Activated T-helper 1 cell treated with anti-CD3 and anti-CD28 coated beads, Interleukin-12 subunit alpha, Interleukin-12 subunit beta, Interleukin-2, Interleukin-4 antibody, amounts not matched to agents 30 ng/mL and 10 ng/mL and 1 ng/mL, durations not matched to agents 14 hours and 24 hours and 36 hours (primary cell): ENCODE measurements around the gene LCN15. TPM values are rescaled to one million over a fixed set of nuclear protein-coding genes. Genes with fewer than 3 reads are reported as not detected.
"Not testable (repeated sequence)": the region's sequence is repeated elsewhere in the genome, so short reads cannot be mapped to it uniquely, and the experiment has no call there.

Source experiments
- DNase-seq: peaks from one replicate; pipeline ENCODE4 v3.0.0; 2021; ENCODE audit warnings: low spot score
- H3K27ac Mint-ChIP-seq: one replicate; pipeline ENCODE4 v1.8.0; 2021; ENCODE audit warnings: mild to moderate bottlenecking, mixed read lengths
- H3K27me3 Mint-ChIP-seq: one replicate; pipeline ENCODE4 v1.8.0; 2022; ENCODE audit warnings: mild to moderate bottlenecking, moderate library complexity, mixed read lengths; ENCODE audit not compliant: insufficient read depth
- H3K36me3 Mint-ChIP-seq: one replicate; pipeline ENCODE4 v1.8.0; 2021; ENCODE audit warnings: low read depth, mixed read lengths
- H3K4me1 Mint-ChIP-seq: one replicate; pipeline ENCODE4 v1.8.0; 2021; ENCODE audit warnings: low read depth, mixed read lengths
- H3K4me3 Mint-ChIP-seq: one replicate; pipeline ENCODE4 v1.8.0; 2021; ENCODE audit warnings: mild to moderate bottlenecking, moderate library complexity, mixed read lengths
- H3K9me3 Mint-ChIP-seq: one replicate; pipeline ENCODE4 v1.8.0; 2021; ENCODE audit warnings: mixed read lengths
- intact Hi-C: fragments of 100-400 bp; cut with micrococcal nuclease; formaldehyde crosslinking; loops from one replicate; pipeline ENCODE4 v1.15.1; 2024
- total RNA-seq: library from RNA; stranded (reverse); gene quantifications from 2 replicates; pipeline ENCODE4 v1.2.3, GENCODE V29; 2022

Gene LCN15
- total RNA-seq, 1 donor from 2014 or later, result not detected

DNA sequence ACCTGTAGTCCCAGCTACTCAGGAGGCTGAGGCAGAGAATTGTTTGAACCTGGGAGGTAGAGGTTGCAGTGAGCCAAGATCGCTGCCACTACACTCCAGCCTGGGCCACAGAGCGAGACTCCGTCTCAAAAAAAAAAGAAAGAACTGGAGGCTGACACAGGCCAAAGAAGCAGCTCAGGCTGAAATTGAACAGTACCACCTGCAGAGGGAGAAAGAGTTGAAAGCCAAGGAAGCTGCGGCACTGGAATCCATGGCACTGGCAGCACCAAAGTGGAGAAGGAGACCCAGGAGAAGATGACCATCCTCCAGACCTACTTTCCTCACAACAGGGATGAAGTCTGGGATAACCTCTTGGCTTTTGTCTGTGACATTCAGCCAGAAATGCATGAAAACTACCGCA, 15.5 kb upstream of the LCN15 start:
- Mint-ChIP-seq H3K27ac (no peak overlapping the region), H3K9me3 (no peaks in the 10 kb centered on the region), H3K4me1 (no peaks in the 10 kb centered on the region), H3K36me3 (no peaks in the 10 kb centered on the region), H3K27me3 (peaks cover 28% of the 10 kb centered on the region), H3K4me3 (no peak overlapping the region)
- intact Hi-C loops, result no loop called here
- no peak for DNase-seq

DNA sequence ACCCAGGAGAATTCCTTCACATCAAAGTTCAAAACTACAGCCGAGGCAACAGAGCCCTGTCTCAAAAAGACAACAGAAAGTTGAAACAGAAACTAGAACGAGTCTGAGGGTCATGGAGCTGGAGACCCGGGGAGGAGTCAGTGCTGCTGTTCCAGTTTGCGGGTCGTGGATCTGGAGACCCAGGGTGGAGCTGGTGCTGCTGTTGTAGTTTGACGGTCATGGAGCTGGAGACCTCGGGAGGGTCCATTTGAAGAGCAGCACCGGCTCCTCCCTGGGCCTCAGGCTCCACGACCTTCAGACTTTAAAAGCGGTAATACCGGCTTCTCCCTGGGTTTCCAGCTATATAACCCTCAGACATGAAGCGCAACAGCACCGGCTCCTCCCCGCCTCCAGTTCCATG, 13.0 kb upstream of the LCN15 start:
- Mint-ChIP-seq H3K4me1 (peaks cover 5% of the 10 kb centered on the region), H3K4me3 (no peak overlapping the region), H3K27me3 (peaks cover 29% of the 10 kb centered on the region), H3K9me3 (peaks cover 10% of the 10 kb centered on the region), H3K36me3 (no peaks in the 10 kb centered on the region), H3K27ac (no peak overlapping the region)
- intact Hi-C loops, result no loop called here
- DNase-seq, result no peak

DNA sequence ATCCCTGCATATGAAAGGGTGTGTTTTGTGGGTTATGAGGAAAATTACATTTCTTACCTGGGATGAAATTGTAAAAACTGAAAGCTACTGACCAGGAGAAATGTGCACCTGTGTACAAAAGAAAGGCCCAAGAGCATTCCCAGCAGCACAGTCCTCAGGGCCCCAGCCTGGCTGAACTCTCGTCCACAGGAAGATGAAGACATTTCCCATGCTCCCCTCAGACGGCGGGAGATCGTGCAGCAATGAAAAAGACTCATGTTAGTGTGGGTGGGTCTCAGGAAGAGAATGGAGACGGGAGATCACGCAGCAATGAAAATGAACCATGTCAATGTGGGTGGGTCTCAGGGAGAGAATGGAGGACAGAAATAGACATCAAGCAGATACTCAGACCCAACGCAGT, 12.6 kb upstream of the LCN15 start:
- no peak for DNase-seq
- Mint-ChIP-seq H3K9me3 (peaks cover 10% of the 10 kb centered on the region), H3K27ac (no peak overlapping the region), H3K4me3 (no peak overlapping the region), H3K4me1 (peaks cover 5% of the 10 kb centered on the region), H3K36me3 (no peaks in the 10 kb centered on the region), H3K27me3 (peaks cover 27% of the 10 kb centered on the region)
- intact Hi-C loops, result no loop called here

- intact Hi-C loops, result no loop called here
- no peaks in the 10 kb centered on the region for H3K36me3 Mint-ChIP-seq
- peaks cover 10% of the 10 kb centered on the region for H3K9me3 Mint-ChIP-seq
- peaks cover 16% of the 10 kb centered on the region for H3K27me3 Mint-ChIP-seq
- H3K4me1 Mint-ChIP-seq, result peaks cover 5% of the 10 kb centered on the region
- no peak overlapping the region for H3K27ac Mint-ChIP-seq
- DNase-seq, result no peak
- no peak overlapping the region for H3K4me3 Mint-ChIP-seq
Observed at GRCh38 chr9:136775191-136775590, 10.9 kb upstream of the LCN15 start.

DNA sequence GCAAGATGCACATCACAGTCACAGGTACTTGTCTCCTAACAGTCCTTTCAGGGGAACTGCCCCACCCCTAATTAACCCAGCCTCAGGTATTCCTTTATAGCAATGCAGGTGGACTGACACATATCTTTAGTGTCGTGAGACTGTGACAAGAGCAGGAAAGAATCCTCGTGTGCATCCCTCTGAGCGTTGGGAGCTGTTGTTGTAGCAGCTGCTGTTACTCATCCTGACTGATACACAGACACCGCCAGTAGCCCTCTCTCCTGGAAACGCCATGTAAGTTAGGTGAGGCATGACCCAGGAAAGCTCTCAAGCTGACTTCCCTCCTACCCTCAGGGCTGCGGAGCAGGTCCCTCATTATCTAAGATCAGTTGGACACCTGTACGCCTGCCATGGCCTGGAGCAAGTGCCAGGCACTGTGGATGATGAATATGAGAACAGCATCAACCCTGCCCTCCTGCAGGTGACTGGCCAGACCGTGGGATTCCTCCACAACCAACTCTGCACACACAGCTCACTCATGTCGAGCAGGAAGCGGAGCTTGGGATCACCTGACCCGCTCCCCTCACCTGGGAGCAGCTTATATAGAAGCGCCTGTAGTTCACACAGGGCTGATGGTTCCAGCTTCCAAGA, 10.2 kb upstream of the LCN15 start:
- DNase-seq, result no peak
- Mint-ChIP-seq H3K27ac (no peak overlapping the region), H3K36me3 (no peaks in the 10 kb centered on the region), H3K4me3 (no peak overlapping the region), H3K9me3 (peaks cover 10% of the 10 kb centered on the region), H3K27me3 (peaks cover 15% of the 10 kb centered on the region), H3K4me1 (peaks cover 5% of the 10 kb centered on the region)
- intact Hi-C loops, result no loop called here

DNA sequence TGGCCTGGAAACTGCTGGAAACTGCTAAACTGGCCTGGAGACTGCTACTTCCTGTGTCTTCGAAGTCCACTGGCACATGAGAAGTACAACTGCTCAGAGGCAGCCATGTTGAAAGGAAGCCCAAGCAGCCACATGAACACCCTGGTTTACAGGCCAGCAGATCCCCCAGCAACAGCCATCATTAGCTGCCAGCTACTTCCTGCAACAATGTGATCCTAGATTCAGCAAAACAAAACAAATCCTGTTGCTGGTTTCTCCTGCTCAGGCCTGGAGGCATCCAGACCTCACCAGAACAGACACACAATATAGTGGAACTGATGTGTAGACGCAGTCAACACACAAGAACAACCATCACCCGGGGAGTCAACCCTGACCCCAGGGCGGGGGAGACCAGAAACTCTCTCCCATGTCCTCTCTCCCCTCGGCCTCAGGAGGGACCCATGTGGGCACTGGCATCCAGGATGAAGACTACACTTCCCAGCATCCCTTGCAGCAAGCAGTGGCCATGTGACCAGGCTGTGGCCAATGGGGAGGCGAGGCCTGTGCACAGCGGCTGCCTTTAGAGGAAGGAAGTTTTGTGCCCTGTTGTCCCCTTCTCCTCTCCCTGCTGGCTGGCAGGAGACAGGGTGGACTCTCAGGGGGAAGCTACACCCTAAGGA, 9.2 kb upstream of the LCN15 start:
- intact Hi-C loops, result no loop called here
- no peaks in the 10 kb centered on the region for H3K36me3 Mint-ChIP-seq
- DNase-seq, result no peak
- peaks cover 5% of the 10 kb centered on the region for H3K4me1 Mint-ChIP-seq
- H3K4me3 Mint-ChIP-seq, result no peak overlapping the region
- H3K27ac Mint-ChIP-seq, result no peak overlapping the region
- H3K9me3 Mint-ChIP-seq, result peaks cover 10% of the 10 kb centered on the region
- H3K27me3 Mint-ChIP-seq, result peaks cover 6% of the 10 kb centered on the region

DNA sequence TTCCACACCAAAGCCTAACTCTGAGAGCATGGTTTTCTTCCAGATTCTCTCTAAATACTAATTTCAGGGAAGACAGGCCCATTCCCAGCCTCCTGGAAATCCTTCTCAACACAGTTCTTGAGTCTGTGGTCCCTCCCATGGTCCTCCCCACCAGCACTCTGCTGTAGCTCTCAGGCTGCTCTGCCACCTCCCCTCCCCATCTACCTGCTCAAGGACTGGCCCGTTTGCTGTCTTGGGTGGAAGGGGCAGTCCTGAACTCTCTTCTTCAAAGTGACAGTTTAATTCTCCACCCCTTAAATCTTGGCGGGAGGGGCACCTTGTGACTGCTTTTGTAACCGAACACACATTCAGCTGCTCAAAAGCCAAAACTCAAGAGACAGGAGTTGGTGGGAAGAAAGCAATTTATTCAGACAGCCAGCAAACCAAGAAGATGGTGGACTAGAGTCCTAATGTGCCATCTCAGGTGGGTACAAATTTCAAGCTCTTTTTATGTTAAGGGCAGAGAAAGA, 7.6 kb upstream of the LCN15 start:
- DNase-seq, result no peak
- H3K4me3 Mint-ChIP-seq, result no peak overlapping the region
- H3K27me3 Mint-ChIP-seq, result peaks cover 8% of the 10 kb centered on the region
- H3K27ac Mint-ChIP-seq, result no peak overlapping the region
- intact Hi-C loops, result no loop called here
- peaks cover 10% of the 10 kb centered on the region for H3K9me3 Mint-ChIP-seq
- peaks cover 5% of the 10 kb centered on the region for H3K4me1 Mint-ChIP-seq
- no peaks in the 10 kb centered on the region for H3K36me3 Mint-ChIP-seq

GRCh38 chr9:136769710-136770191, 5.4 kb upstream of the LCN15 start:
- H3K27me3 Mint-ChIP-seq, result peaks cover 8% of the 10 kb centered on the region
- no peaks in the 10 kb centered on the region for H3K36me3 Mint-ChIP-seq
- peaks cover 10% of the 10 kb centered on the region for H3K9me3 Mint-ChIP-seq
- H3K4me1 Mint-ChIP-seq, result peaks cover 5% of the 10 kb centered on the region
- H3K27ac Mint-ChIP-seq, result no peak overlapping the region
- intact Hi-C loops, result no loop called here
- H3K4me3 Mint-ChIP-seq, result no peak overlapping the region
- DNase-seq, result no peak

DNA sequence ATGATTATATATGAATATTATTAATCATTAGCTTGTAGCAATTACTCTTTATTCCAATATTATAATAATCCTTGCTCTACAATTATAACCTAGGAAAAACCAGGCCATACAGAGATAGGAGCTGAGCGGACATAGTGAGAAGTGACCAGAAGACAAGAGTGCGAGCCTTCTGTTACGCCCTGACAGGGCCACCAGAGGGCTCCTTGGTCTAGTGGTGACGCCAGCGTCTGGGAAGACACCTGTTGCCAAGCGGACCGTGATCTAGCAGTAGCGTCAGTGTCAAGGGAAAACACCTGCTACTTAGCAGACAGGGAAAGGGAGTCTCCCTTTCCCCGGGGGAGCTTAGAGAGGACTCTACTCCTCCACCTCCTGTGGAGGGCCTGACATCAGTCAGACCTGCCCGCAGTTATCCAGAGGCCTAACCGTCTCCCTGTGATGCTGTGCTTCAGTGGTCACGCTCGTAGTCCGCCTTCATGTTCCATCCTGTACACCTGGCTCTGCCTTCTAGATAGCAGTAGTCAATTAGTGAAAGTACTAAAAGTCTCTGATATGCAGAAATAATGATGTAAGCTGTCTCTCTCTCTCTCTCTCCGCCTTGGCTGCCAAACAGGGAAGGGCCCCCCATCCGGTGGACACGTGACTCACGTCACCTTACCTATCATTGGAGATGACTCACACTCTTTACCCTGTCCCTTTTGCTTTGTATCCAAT, 2.2 kb upstream of the LCN15 start:
- peak overlapping the region; percentile 10 for H3K27ac Mint-ChIP-seq
- not testable (repeated sequence) for H3K4me1 Mint-ChIP-seq, H3K9me3 Mint-ChIP-seq, H3K27me3 Mint-ChIP-seq, H3K36me3 Mint-ChIP-seq, DNase-seq
- intact Hi-C loops, result loop anchor here (1.0 kb wide), 1 partner anchor 21 kb away; no protein-coding TSS in a partner anchor
- H3K4me3 Mint-ChIP-seq, result peak overlapping the region; percentile 13

DNA sequence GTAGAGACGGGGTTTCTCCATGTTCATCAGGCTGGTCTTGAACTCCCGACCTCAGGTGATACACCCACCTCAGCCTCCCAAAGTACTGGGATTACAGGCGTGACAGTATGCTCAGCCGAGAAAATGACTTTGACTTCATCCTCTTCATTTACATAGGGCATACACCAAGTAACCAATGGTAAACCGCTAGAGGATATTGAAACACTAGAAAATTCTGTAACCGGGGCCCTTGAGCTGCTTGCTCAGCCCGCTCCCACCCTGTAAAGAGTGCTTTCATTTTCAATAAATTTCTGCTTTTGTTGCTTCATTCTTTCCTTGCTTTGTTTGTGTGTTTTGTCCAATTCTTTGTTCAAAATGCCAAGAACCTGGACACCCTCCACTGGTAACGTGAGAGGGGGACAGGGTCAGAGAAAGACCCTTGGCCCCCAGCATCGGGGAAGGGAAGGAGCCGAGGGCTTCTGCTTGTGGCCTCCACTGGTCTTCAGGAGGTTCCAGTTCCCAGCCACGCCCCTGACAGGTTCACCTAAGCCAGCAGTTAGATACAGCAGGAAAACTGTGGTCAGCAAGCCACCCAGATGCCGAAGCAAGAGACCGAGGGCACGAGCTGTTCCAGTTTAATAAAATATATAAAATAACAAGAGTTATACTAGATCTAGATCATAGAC, 1.6 kb upstream of the LCN15 start:
- DNase-seq, H3K4me1 Mint-ChIP-seq, H3K27me3 Mint-ChIP-seq, H3K9me3 Mint-ChIP-seq, H3K4me3 Mint-ChIP-seq, H3K36me3 Mint-ChIP-seq, H3K27ac Mint-ChIP-seq: not testable (repeated sequence)
- intact Hi-C loops, result loop anchor here (1.0 kb wide), 1 partner anchor 21 kb away; no protein-coding TSS in a partner anchor

DNA sequence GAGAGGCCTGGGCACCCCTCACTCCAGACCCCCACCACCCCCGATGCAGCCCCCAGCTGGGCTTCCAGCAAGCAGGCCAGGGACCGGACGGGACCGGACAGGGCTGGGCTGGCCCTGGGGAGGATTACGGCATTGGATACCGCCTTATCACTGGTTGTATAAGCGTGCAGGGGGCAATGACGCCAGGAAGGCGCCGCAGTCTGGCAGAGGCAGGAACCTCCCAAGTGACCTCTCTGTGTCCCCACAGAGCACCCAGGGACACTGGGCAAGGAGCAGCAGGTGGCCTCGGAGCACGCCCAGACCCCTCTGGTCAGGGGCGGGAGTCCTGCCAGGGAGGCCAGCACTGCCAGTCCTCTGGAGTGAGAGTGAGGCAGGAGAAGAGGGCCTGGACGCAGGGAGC, 723 bp upstream of the LCN15 start:
- Mint-ChIP-seq H3K4me3 (no peak overlapping the region), H3K36me3 (no peaks in the 10 kb centered on the region), H3K27ac (no peak overlapping the region), H3K4me1 (no peaks in the 10 kb centered on the region), H3K9me3 (no peaks in the 10 kb centered on the region), H3K27me3 (peaks cover 6% of the 10 kb centered on the region)
- intact Hi-C loops, result no loop called here
- no peak for DNase-seq

DNA sequence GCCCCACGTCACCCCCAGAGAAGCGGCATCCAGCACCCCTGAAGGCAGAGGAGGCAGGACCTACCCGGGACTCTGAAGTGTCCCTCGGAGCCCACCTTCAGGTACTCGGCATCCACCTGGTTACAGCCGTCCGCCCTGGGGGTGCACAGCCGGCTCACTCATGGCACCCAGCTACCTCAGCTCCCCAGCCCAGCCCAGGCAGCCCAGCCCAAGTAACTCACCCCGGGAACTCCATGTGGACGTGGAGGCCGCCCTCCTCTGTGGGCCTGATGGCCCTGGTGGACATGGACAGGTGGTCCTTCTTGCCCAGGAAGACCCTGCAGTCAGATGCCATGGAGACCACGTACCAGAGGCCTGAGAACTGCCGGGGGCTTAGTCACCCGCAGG, 676 bp downstream of the LCN15 start:
- peaks cover 6% of the 10 kb centered on the region for H3K27me3 Mint-ChIP-seq

More for the DNA sequence above, 676 bp downstream of the LCN15 start:
- intact Hi-C loops, result no loop called here
- no peak overlapping the region for H3K27ac Mint-ChIP-seq
- no peak overlapping the region for H3K4me3 Mint-ChIP-seq
- DNase-seq, result no peak
- H3K36me3 Mint-ChIP-seq, result no peaks in the 10 kb centered on the region
- H3K9me3 Mint-ChIP-seq, result no peaks in the 10 kb centered on the region
- H3K4me1 Mint-ChIP-seq, result no peaks in the 10 kb centered on the region
